Osteoblast (primary cell): ENCODE measurements around the gene POU2AF1. TPM values are rescaled to one million over a fixed set of nuclear protein-coding genes. Genes with fewer than 3 reads are reported as not detected.

Experiments
- DNase-seq: peaks from one replicate; pipeline ENCODE4 v3.0.0; 2011; ENCODE audit warnings: low spot score, mixed read lengths; ENCODE audit not compliant: insufficient read length; ENCODE audit errors: missing footprints
- H2AFZ ChIP-seq: 2 replicates; pipeline ENCODE4 v1.6.0; 2011; ENCODE audit warnings: mild to moderate bottlenecking, low read length
- H3K27ac ChIP-seq: 2 replicates; pipeline ENCODE4 v1.5.1; 2011; ENCODE audit warnings: mild to moderate bottlenecking, low read depth, low read length, moderate library complexity
- H3K27me3 ChIP-seq: 2 replicates; pipeline ENCODE4 v1.6.0; 2012; ENCODE audit warnings: mild to moderate bottlenecking, control low read depth, inconsistent platforms, low read length, moderate library complexity; ENCODE audit not compliant: insufficient read depth
- H3K36me3 ChIP-seq: 2 replicates; pipeline ENCODE4 v1.5.1; 2011; ENCODE audit warnings: mild to moderate bottlenecking, low read length, control low read depth, moderate library complexity; ENCODE audit not compliant: insufficient read depth
- H3K4me1 ChIP-seq: 2 replicates; pipeline ENCODE4 v1.5.1; 2011; ENCODE audit warnings: mild to moderate bottlenecking, low read length, control low read depth, moderate library complexity; ENCODE audit not compliant: insufficient read depth
- H3K4me2 ChIP-seq: 2 replicates; pipeline ENCODE4 v1.6.0; 2011; ENCODE audit warnings: mild to moderate bottlenecking, low read length; ENCODE audit not compliant: insufficient read depth
- H3K4me3 ChIP-seq: fragments of 200-600 bp; sonication (generic); 3 replicates; pipeline ENCODE4 v1.5.1; 2012; ENCODE audit warnings: mild to moderate bottlenecking, low read length, inconsistent platforms; ENCODE audit not compliant: insufficient read depth
- H3K79me2 ChIP-seq: 2 replicates; pipeline ENCODE4 v1.6.0; 2012; ENCODE audit warnings: mild to moderate bottlenecking, low read length, control low read depth, inconsistent platforms; ENCODE audit not compliant: insufficient read depth
- H3K9me3 ChIP-seq: 2 replicates; pipeline ENCODE4 v1.5.1; 2011; ENCODE audit warnings: low read depth, low read length, control low read depth
- H4K20me1 ChIP-seq: 2 replicates; pipeline ENCODE4 v1.6.0; 2012; ENCODE audit warnings: mild to moderate bottlenecking, low read length, control low read depth; ENCODE audit not compliant: insufficient read depth
- total RNA-seq: library from RNA; depleted of rRNA; stranded (reverse); fragments of >200 nt; gene quantifications from 2 replicates; pipeline ENCODE4 v1.2.3, GENCODE V29; 2012
- TF ChIP-seq, protein P1 (sequence below): IDR thresholded peaks from 2 replicates; pipeline ENCODE4 v1.5.1; 2011; ENCODE audit warnings: mild to moderate bottlenecking, low read depth, low read length, moderate library complexity; ENCODE audit errors: extremely low read depth

Gene POU2AF1
- total RNA-seq, 1 donor, result not detected

- no peaks in the 10 kb centered on the region for H3K36me3 ChIP-seq
- no peak overlapping the region for H2AFZ ChIP-seq
- H4K20me1 ChIP-seq, result no peaks in the 10 kb centered on the region
- H3K9me3 ChIP-seq, result no peaks in the 10 kb centered on the region
- TF ChIP-seq, protein P1, sequence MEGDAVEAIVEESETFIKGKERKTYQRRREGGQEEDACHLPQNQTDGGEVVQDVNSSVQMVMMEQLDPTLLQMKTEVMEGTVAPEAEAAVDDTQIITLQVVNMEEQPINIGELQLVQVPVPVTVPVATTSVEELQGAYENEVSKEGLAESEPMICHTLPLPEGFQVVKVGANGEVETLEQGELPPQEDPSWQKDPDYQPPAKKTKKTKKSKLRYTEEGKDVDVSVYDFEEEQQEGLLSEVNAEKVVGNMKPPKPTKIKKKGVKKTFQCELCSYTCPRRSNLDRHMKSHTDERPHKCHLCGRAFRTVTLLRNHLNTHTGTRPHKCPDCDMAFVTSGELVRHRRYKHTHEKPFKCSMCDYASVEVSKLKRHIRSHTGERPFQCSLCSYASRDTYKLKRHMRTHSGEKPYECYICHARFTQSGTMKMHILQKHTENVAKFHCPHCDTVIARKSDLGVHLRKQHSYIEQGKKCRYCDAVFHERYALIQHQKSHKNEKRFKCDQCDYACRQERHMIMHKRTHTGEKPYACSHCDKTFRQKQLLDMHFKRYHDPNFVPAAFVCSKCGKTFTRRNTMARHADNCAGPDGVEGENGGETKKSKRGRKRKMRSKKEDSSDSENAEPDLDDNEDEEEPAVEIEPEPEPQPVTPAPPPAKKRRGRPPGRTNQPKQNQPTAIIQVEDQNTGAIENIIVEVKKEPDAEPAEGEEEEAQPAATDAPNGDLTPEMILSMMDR, result no peak
- no peaks in the 10 kb centered on the region for H3K79me2 ChIP-seq
- no peak overlapping the region for H3K4me2 ChIP-seq
- no peak for DNase-seq
- H3K27ac ChIP-seq, result no peak overlapping the region
- H3K4me3 ChIP-seq, result no peak overlapping the region
- peaks cover 4% of the 10 kb centered on the region for H3K27me3 ChIP-seq
- no peaks in the 10 kb centered on the region for H3K4me1 ChIP-seq
These were observed 11.4 kb downstream of the POU2AF1 start for GRCh38 chr11:111367411-111368284.

- H3K4me1 ChIP-seq, result no peaks in the 10 kb centered on the region
- no peak overlapping the region for H3K4me2 ChIP-seq
- H3K79me2 ChIP-seq, result no peaks in the 10 kb centered on the region
- no peaks in the 10 kb centered on the region for H4K20me1 ChIP-seq
- H3K27me3 ChIP-seq, result peaks cover 4% of the 10 kb centered on the region
- H3K27ac ChIP-seq, result no peak overlapping the region
- TF ChIP-seq, protein P1, result no peak
- DNase-seq, result no peak
- no peak overlapping the region for H2AFZ ChIP-seq
- no peaks in the 10 kb centered on the region for H3K9me3 ChIP-seq
- H3K36me3 ChIP-seq, result no peaks in the 10 kb centered on the region
- H3K4me3 ChIP-seq, result no peak overlapping the region
These were observed 12.3 kb downstream of the POU2AF1 start for GRCh38 chr11:111366560-111367410.

- Histone ChIP-seq H3K4me2 (no peak overlapping the region), H3K36me3 (no peaks in the 10 kb centered on the region), H3K27me3 (peaks cover 4% of the 10 kb centered on the region), H3K9me3 (no peaks in the 10 kb centered on the region), H3K4me1 (no peaks in the 10 kb centered on the region), H3K27ac (no peak overlapping the region), H4K20me1 (no peaks in the 10 kb centered on the region), H3K79me2 (no peaks in the 10 kb centered on the region), H2AFZ (no peak overlapping the region), H3K4me3 (no peak overlapping the region)
- TF ChIP-seq, protein P1, result no peak
- DNase-seq, result no peak
These were observed 13.1 kb downstream of the POU2AF1 start for GRCh38 chr11:111365722-111366559.
